Measurements from ENCODE around the gene KCNQ2.

DNA sequence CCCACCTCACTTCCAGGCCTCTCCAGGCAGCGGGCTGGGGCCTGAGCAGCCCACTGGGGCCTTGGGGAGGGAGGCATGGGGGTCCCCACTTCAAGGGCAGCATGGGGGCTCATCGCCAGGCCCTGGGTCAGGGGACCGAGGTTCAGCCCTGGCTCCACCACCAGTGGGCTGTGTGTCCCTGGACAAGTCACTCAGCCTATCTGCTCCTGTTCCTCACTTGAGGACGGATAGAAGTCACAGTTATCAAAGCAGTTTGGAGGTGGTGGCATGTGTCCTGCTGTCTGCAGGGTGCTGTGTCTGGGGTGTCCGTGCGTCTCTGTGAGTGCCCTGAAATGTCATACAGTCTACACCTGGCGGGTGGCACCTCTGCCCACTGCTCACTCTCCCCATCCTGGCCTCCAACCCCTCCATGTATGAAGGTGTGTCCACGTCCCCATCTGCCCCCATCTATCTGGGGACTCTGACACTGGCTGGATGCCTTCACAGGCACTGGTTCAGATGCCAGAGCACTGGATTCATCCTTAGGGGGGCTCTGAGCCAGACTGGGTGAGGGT lies 22.8 kb upstream of the KCNQ2 start:
- TF ChIP-seq, protein P1, sequence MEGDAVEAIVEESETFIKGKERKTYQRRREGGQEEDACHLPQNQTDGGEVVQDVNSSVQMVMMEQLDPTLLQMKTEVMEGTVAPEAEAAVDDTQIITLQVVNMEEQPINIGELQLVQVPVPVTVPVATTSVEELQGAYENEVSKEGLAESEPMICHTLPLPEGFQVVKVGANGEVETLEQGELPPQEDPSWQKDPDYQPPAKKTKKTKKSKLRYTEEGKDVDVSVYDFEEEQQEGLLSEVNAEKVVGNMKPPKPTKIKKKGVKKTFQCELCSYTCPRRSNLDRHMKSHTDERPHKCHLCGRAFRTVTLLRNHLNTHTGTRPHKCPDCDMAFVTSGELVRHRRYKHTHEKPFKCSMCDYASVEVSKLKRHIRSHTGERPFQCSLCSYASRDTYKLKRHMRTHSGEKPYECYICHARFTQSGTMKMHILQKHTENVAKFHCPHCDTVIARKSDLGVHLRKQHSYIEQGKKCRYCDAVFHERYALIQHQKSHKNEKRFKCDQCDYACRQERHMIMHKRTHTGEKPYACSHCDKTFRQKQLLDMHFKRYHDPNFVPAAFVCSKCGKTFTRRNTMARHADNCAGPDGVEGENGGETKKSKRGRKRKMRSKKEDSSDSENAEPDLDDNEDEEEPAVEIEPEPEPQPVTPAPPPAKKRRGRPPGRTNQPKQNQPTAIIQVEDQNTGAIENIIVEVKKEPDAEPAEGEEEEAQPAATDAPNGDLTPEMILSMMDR (IDR thresholded peaks at IDR 0.05): no peak
- TF ChIP-seq POLR2A (IDR thresholded peaks at IDR 0.05): no peak
